Transverse colon (tissue), 4 donors: ENCODE data around the gene MEF2B. TPM values are rescaled to one million over a fixed set of nuclear protein-coding genes. Genes with fewer than 3 reads are reported as not detected.
A peak's percentile ranks its signal among the peaks of the same experiment; 100 is the strongest.

ENCODE experiments used
- DNase-seq: peaks from one replicate; pipeline ENCODE4 v3.0.0-alpha.2; 2019
- H3K27ac ChIP-seq, 4 donors: fragments of 200-600 bp; sonication (generic); 2 replicates each; pipeline ENCODE4 v1.5.1; 2016 to 2018; ENCODE audit warnings: inconsistent platforms in 4 of 4
- H3K27me3 ChIP-seq: fragments of 200-600 bp; sonication (generic); 2 replicates; pipeline ENCODE4 v1.5.1; 2017; ENCODE audit warnings: inconsistent platforms
- H3K36me3 ChIP-seq, 4 donors: fragments of 200-600 bp; sonication (generic); 2 replicates each; pipeline ENCODE4 v1.5.1; 2017 to 2019; ENCODE audit warnings: inconsistent platforms in 4 of 4
- H3K4me1 ChIP-seq, 4 donors: fragments of 200-600 bp; sonication (generic); 2 replicates each; pipeline ENCODE4 v1.5.1; 2017 to 2020; ENCODE audit warnings: inconsistent platforms in 4 of 4
- H3K4me3 ChIP-seq, 4 donors: fragments of 200-600 bp; sonication (generic); 1 replicate in 1 of 4; 2 replicates in 3 of 4; pipeline versions ENCODE4 v1.5.1 to v1.6.1; 2017 to 2019; ENCODE audit warnings: inconsistent platforms in 4 of 4
- H3K9me3 ChIP-seq, 2 donors: fragments of 200-600 bp; sonication (generic); 2 replicates each; pipeline ENCODE4 v1.5.1; 2017 to 2019; ENCODE audit warnings: inconsistent platforms in 2 of 2
- CTCF ChIP-seq, 5 experiments: fragments of 200-600 bp in 3 of 5; fragments of 450-650 bp in 2 of 5; sonication (generic) in 3 of 5; IDR thresholded peaks; 1 replicate in 2 of 5; 2 replicates in 3 of 5; pipeline ENCODE4 v1.5.1; 2016 to 2017; ENCODE audit warnings: antibody characterized with exemption in 5 of 5, inconsistent platforms in 3 of 5, mild to moderate bottlenecking in 2 of 5, moderate library complexity in 1 of 5
- EP300 ChIP-seq: sonication (generic); formaldehyde crosslinking; IDR thresholded peaks from one replicate; pipeline ENCODE4 v1.6.1; 2017; ENCODE audit warnings: antibody characterized with exemption, low read depth
- POLR2A ChIP-seq: fragments of 450-650 bp; IDR thresholded peaks from one replicate; pipeline ENCODE4 v1.6.1; 2016; ENCODE audit warnings: antibody characterized with exemption, mild to moderate bottlenecking, moderate library complexity
- POLR2AphosphoS5 ChIP-seq, 3 donors: sonication (generic); formaldehyde crosslinking; IDR thresholded peaks; one replicate each; pipeline ENCODE4 v1.6.1; 2016; ENCODE audit warnings: antibody characterized with exemption in 3 of 3
- WGBS, 2 donors: methylation state at CpG; one replicate each; pipeline ENCODE4 v1.1.5; 2018; ENCODE audit warnings: low coverage in 1 of 2; 5-methylcytosine and 5-hydroxymethylcytosine counted together
- in situ Hi-C, 4 donors: fragments of 200-750 bp; cut with MboI; loops; one replicate each; pipeline versions ENCODE4 v1.15.0 to v1.15.1; 2017; ENCODE audit warnings: low sequenced_read_pairs in 3 of 4, low pct_ligation_motif_present in 1 of 4, low pct_unique_long_range_greater_than_20kb in 1 of 4
- intact Hi-C: fragments of 100-400 bp; cut with DNase I; formaldehyde crosslinking; loops from one replicate; pipeline ENCODE4 v1.15.1; 2023; ENCODE audit warnings: low total_unique reads
- total RNA-seq, 4 donors: library from RNA; depleted of rRNA; stranded (reverse); fragments of >200 nt; gene quantifications; one replicate each; pipeline ENCODE4 v1.1.0, GENCODE V29; 2016

MEF2B gene
- total RNA-seq, 4 donors from 2014 or later, result 0.95 TPM; not detected in 3

- 89% methylated on average over 6 of the region's 6 CpGs; no CpG with 5 or more reads in 1 of the 2 donors for WGBS, 2 donors
- Histone ChIP-seq H3K36me3 (no peaks in the 10 kb centered on the region), H3K27me3 (no peaks in the 10 kb centered on the region), H3K27ac (no peak overlapping the region), H3K9me3 (no peaks in the 10 kb centered on the region), H3K4me3 (no peak overlapping the region), H3K4me1 (peaks cover 0 to 8% (median 8%) of the 10 kb centered on the region in 4 donors)
- in situ Hi-C loops, result no loop called here
- DNase-seq, result no peak
- no peak for TF ChIP-seq POLR2A
- no peak for TF ChIP-seq POLR2AphosphoS5 (IDR thresholded peaks at IDR 0.05)
- no peak for TF ChIP-seq EP300
- TF ChIP-seq CTCF (IDR thresholded peaks at IDR 0.05), result no peak
- intact Hi-C loops, result loop anchor here (10.0 kb wide), 1 partner anchor 116 kb away; no protein-coding TSS in a partner anchor
Observed at GRCh38 chr19:19170873-19171672, 1.0 kb upstream of the MEF2B start.

GRCh38 chr19:19169236-19170052, 619 bp downstream of the MEF2B start:
- WGBS, 2 donors, result 74 to 89% methylated on average over 1 to 9 of the region's 9 CpGs
- Histone ChIP-seq H3K4me1 (peaks cover 0 to 8% (median 8%) of the 10 kb centered on the region in 4 donors), H3K27ac (no peak overlapping the region), H3K9me3 (no peaks in the 10 kb centered on the region), H3K27me3 (no peaks in the 10 kb centered on the region), H3K4me3 (peak overlapping the region in 2 of 4 donors; percentile 20 to 35), H3K36me3 (no peaks in the 10 kb centered on the region)
- DNase-seq, result no peak
- TF ChIP-seq POLR2AphosphoS5 (IDR thresholded peaks at IDR 0.05), result no peak
- no peak for TF ChIP-seq CTCF (IDR thresholded peaks at IDR 0.05)
- intact Hi-C loops (loop anchor here (10.0 kb wide), 1 partner anchor 115 kb away; no protein-coding TSS in a partner anchor), in situ Hi-C loops (no loop called here)

- intact Hi-C loops, result no loop called here
- Histone ChIP-seq H3K9me3 (no peaks in the 10 kb centered on the region), H3K27me3 (no peaks in the 10 kb centered on the region), H3K4me1 (peaks cover 0 to 8% (median 8%) of the 10 kb centered on the region in 4 donors), H3K27ac (no peak overlapping the region), H3K4me3 (no peak overlapping the region), H3K36me3 (no peaks in the 10 kb centered on the region)
- TF ChIP-seq CTCF (IDR thresholded peaks at IDR 0.05) (no peak), EP300 (no peak), POLR2A (no peak), POLR2AphosphoS5 (IDR thresholded peaks at IDR 0.05) (no peak)
- 78% methylated on average over 3 of the region's 3 CpGs; no CpG with 5 or more reads in 1 of the 2 donors for WGBS, 2 donors
- in situ Hi-C loops, result no loop called here
- DNase-seq, result no peak
Observed at GRCh38 chr19:19167612-19168011, 2.5 kb downstream of the MEF2B start.

- H3K27me3 ChIP-seq, result no peaks in the 10 kb centered on the region
- H3K27ac ChIP-seq, result peak overlapping the region in 1 of 4 donors; percentile 30
- H3K36me3 ChIP-seq, result no peaks in the 10 kb centered on the region
- DNase-seq, result no peak
- no peaks in the 10 kb centered on the region for H3K9me3 ChIP-seq
- 100% methylated on average over 1 of the region's 1 CpG; no CpG with 5 or more reads in 1 of the 2 donors for WGBS, 2 donors
- no peak overlapping the region for H3K4me3 ChIP-seq
- in situ Hi-C loops (no loop called here), intact Hi-C loops (no loop called here)
- H3K4me1 ChIP-seq, result peaks cover 0 to 7% (median 6%) of the 10 kb centered on the region in 4 donors
- no peak for TF ChIP-seq EP300
- TF ChIP-seq POLR2AphosphoS5 (IDR thresholded peaks at IDR 0.05), result no peak
- TF ChIP-seq CTCF (IDR thresholded peaks at IDR 0.05), result no peak
Observed at GRCh38 chr19:19165396-19165795, 4.7 kb downstream of the MEF2B start.
